Measurements from ENCODE around the gene KCNG4.
"Not testable (repeated sequence)": the region's sequence is repeated elsewhere in the genome, so short reads cannot be mapped to it uniquely, and the experiment has no call there.

The KCNG4 gene

GRCh38 chr16:84225571-84225970 lies 14.2 kb downstream of the KCNG4 start:
- no peak overlapping the region for H3K4me3 ChIP-seq (ENCODE audit: control insufficient read depth, low read depth, low read length)
- TF ChIP-seq, protein P1, sequence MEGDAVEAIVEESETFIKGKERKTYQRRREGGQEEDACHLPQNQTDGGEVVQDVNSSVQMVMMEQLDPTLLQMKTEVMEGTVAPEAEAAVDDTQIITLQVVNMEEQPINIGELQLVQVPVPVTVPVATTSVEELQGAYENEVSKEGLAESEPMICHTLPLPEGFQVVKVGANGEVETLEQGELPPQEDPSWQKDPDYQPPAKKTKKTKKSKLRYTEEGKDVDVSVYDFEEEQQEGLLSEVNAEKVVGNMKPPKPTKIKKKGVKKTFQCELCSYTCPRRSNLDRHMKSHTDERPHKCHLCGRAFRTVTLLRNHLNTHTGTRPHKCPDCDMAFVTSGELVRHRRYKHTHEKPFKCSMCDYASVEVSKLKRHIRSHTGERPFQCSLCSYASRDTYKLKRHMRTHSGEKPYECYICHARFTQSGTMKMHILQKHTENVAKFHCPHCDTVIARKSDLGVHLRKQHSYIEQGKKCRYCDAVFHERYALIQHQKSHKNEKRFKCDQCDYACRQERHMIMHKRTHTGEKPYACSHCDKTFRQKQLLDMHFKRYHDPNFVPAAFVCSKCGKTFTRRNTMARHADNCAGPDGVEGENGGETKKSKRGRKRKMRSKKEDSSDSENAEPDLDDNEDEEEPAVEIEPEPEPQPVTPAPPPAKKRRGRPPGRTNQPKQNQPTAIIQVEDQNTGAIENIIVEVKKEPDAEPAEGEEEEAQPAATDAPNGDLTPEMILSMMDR (conservative IDR thresholded peaks at IDR 0.05; ENCODE audit: control insufficient read depth, insufficient read depth, low read depth, low read length): no peak
- DNase-seq (ENCODE audit: low read depth): no peak

DNA sequence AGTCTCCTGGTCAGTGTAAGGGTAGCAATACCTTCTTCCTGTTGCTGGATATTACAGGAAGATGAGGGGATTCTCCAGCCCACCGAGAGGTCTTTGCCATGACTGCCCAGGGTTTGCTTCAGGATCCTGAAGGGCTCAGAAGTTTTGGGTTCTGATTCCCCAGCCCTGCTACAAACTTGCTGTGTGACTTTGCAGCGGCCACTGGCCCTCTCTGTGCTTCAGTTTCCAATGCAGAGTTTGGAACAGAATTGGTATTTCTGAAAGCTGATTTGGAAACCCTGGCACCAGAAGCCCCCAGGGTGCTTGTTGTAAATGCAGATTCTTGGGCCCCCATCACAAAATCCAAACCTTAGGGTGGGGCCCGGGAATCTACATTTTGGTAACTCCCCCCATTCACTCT lies 14.7 kb downstream of the KCNG4 start:
- no peak for DNase-seq (ENCODE audit: low read depth)
- TF ChIP-seq, protein P1 (conservative IDR thresholded peaks at IDR 0.05; ENCODE audit: control insufficient read depth, insufficient read depth, low read depth, low read length): no peak
- H3K4me3 ChIP-seq (ENCODE audit: control insufficient read depth, low read depth, low read length): no peak overlapping the region

GRCh38 chr16:84224554-84224953 lies 15.3 kb downstream of the KCNG4 start:
- DNase-seq (ENCODE audit: low read depth): no peak
- TF ChIP-seq, protein P1 (conservative IDR thresholded peaks at IDR 0.05; ENCODE audit: control insufficient read depth, insufficient read depth, low read depth, low read length): no peak
- no peak overlapping the region for H3K4me3 ChIP-seq (ENCODE audit: control insufficient read depth, low read depth, low read length)

DNA sequence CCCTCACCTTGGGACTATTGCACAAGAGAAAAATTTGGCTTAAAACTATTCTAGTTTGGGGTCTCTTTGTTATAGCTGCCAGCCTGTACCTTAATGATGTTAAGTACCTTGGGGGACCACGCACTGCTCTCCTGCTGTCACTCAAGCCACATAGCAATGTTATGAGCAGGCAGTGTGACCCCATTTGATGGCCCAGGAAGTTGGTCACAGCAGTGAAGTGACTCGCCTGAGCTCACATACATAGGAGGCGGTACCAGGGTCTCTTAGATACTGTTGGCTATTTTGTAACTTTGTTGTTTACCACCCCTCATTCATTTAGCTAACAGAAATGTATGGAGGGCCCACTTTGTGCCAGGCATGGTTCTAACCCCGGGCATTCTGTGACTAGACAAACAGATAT lies 16.4 kb downstream of the KCNG4 start:
- DNase-seq (ENCODE audit: low read depth): no peak
- H3K4me3 ChIP-seq (ENCODE audit: control insufficient read depth, low read depth, low read length): no peak overlapping the region
- TF ChIP-seq, protein P1 (conservative IDR thresholded peaks at IDR 0.05; ENCODE audit: control insufficient read depth, insufficient read depth, low read depth, low read length): no peak

DNA sequence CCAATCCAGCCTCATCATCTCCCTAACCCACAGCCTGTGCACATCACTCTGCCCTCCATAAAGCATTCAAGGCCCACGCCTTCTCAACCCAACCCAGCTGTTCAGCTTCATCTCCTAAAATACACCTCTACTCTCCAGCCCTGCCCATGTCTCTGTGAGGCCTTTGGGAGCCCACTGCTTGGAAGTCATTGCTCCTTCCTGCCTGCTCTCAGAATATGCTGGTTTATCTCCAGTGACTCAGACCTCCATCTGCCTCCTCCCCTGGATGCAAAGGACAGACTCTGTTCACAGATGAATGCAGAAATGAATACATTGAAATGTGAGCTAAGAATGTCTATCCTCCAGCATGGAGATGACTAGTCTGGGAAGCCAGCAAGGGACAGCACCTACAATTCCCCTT lies 19.0 kb downstream of the KCNG4 start:
- TF ChIP-seq, protein P1 (conservative IDR thresholded peaks at IDR 0.05; ENCODE audit: control insufficient read depth, insufficient read depth, low read depth, low read length): no peak
- no peak overlapping the region for H3K4me3 ChIP-seq (ENCODE audit: control insufficient read depth, low read depth, low read length)
- DNase-seq (ENCODE audit: low read depth): no peak

GRCh38 chr16:84218956-84219355 lies 20.9 kb downstream of the KCNG4 start:
- no peak for DNase-seq (ENCODE audit: low read depth)
- no peak overlapping the region for H3K4me3 ChIP-seq (ENCODE audit: control insufficient read depth, low read depth, low read length)
- TF ChIP-seq, protein P1 (conservative IDR thresholded peaks at IDR 0.05; ENCODE audit: control insufficient read depth, insufficient read depth, low read depth, low read length): no peak

DNA sequence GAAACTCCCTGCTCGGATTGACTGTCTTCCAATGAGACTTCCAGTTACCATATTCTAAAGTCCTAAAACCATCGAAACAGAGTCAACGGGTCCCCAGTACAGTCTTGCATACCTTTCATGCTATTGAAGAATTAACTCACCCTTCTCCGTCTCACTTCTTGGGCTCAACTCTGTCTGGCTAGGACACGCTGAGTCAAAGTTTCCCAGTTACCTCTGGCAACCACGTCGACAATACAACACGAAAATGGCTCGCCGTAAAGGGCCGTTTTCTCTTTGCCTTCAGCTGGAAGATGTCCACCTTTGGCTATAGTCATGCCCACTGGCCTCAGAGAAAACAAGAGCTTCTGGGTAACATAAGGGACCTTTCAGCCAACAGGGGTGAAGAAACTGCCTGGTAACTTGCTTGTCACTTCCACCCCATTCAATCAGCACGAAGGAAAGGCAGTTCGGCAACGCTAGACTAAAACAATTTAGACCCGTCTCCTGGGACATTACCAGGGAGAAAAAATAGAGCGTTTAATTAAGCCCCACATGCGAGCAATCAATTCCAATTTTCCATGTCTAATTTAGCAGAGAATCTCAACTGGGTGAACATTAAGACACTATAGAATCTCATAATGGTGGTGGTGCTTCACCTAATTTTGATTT lies 21.5 kb downstream of the KCNG4 start:
- no peak for DNase-seq (ENCODE audit: low read depth)
- H3K4me3 ChIP-seq (ENCODE audit: control insufficient read depth, low read depth, low read length): no peak overlapping the region
- TF ChIP-seq, protein P1 (conservative IDR thresholded peaks at IDR 0.05; ENCODE audit: control insufficient read depth, insufficient read depth, low read depth, low read length): no peak

DNA sequence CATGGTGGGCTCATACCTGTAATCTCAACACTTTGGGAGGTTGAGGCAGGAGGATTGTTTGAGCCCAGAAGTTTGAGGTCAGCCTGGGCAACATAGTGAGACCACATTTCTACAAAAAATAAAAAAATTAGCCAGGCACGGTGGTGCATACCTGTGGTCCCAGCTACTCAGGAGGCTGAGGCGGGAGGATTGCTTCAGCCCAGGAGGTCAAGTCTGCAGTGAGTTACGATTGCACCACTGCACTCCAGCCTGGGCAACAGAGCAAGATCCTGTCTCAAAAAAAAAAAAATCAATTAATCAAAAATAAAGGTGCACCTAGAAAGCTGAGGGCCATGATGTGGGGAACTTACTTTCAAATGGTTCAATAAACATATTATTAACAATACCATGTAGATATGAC lies 23.7 kb downstream of the KCNG4 start:
- not testable (repeated sequence) for DNase-seq (ENCODE audit: low read depth); H3K4me3 ChIP-seq (ENCODE audit: control insufficient read depth, low read depth, low read length)

Measured in fibroblast of mammary gland (primary cell).